GM12892 (cell line): ENCODE data around the gene CCDC158.

Experiments used
- POLR2A ChIP-seq: IDR thresholded peaks from 2 replicates; pipeline ENCODE4 v1.6.1; 2011; ENCODE audit warnings: low read depth, low read length, control low read depth
- TAF1 ChIP-seq: IDR thresholded peaks from 2 replicates; pipeline ENCODE4 v1.6.1; 2011; ENCODE audit warnings: low read depth, mild to moderate bottlenecking, control low read depth, low read length, borderline replicate concordance

DNA sequence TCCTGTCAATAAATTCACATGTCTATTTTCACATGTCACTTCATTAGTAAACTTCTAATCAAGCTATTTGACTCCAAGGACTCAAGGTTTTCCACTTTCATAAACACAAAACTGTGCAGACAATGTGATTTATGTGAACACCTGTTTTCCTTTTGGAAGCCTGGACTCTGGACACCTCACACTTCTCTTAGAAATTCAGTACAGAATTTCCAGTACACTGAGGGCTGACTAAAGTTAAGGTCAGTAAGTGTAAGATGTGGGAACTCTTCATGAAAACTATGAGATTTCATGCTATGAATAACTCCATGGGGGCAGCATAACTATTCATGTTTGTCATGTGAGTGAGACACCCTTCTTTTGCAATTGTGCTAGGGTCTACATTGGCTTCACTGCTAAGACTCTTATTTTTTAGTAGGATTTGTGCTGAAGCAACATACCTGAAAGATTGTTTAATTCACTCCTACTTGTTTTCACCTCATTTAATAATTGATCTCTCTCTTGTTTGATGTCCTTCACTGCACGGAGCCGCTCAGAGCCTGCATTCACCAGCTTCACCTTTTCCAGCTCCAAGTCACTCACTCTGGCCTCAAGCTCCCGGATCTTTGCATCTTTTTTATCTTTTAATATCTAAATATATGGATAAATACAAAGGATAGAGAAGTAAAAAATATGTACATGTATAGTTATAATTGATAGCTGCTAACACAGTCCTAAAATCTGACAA, 59.1 kb downstream of the CCDC158 start:
- TF ChIP-seq POLR2A = no peak
- TF ChIP-seq TAF1 = no peak
